ENCODE data around the gene RAP1B. TPM values are rescaled to one million over a fixed set of nuclear protein-coding genes. Genes with fewer than 3 reads are reported as not detected.

The RAP1B gene
- total and polyA plus RNA-seq, 2 of the 4 experiments (the other 2 are of a cell fraction) = 159 to 200 TPM

DNA sequence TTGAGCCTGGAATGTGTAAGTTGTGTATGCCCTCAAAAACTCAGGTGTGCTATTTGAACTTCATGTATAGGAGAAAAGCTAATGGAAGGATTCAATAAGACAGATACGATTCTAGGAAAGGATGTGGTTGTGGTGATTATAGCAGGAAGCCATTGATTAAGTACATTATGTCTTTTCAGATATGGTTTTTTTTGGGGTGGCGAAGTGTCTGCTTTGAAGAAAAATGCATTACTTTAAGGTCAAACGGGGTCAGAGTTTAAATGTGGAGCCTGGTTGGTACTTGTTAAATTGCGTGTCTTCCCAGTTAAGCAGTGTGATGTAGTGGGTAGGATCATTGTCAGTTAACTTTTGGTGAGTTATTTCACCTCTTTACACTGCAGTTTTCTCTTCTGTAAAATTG lies 63.1 kb downstream of the RAP1B start:
- H3K9ac ChIP-seq (ENCODE audit: low read depth, low read length) = no peak overlapping the region
- no peak overlapping the region for H2AFZ ChIP-seq (replicated peaks; ENCODE audit: low read length, poor library complexity)
- H3K27ac ChIP-seq (ENCODE audit: insufficient read depth, low read length) = no peak overlapping the region
- H3K56ac ChIP-seq (ENCODE audit: extremely low read depth, insufficient read depth, low read length) = no peak overlapping the region
- no peak overlapping the region for H2BK5ac ChIP-seq (ENCODE audit: low read depth, low read length, poor library complexity, severe bottlenecking)
- H2AK9ac ChIP-seq (replicated peaks; ENCODE audit: low read depth, low read length, poor library complexity) = no peak overlapping the region
- no peak overlapping the region for H4K91ac ChIP-seq (ENCODE audit: insufficient read depth, low read depth, low read length)
- ATAC-seq (ENCODE audit: low read depth) (no peak), DNase-seq (no peak)
- 67% methylated on average over 1 of the region's 4 CpGs; no CpG with 5 or more reads in 1 of the 2 experiments for WGBS, 2 experiments (ENCODE audit: extremely low coverage in 2 of 2, insufficient read length in 1 of 2)
- ChIA-PET POLR2A (ENCODE audit: unreplicated experiment) (no interaction called here), CTCF (no interaction called here)
- intact Hi-C loops (cut with micrococcal nuclease) = no loop called here
- H3K18ac ChIP-seq (ENCODE audit: low read depth, low read length) = no peak overlapping the region
- H3K4me2 ChIP-seq (ENCODE audit: low read depth, low read length) = no peak overlapping the region
- no peaks in the 10 kb centered on the region for H4K20me1 ChIP-seq (ENCODE audit: insufficient read depth, low read length)
- H3K14ac ChIP-seq (replicated peaks; ENCODE audit: low read depth, low read length) = no peak overlapping the region
- no peak overlapping the region for H2BK15ac ChIP-seq (ENCODE audit: low read depth, low read length)
- no peak overlapping the region for H2BK120ac ChIP-seq (ENCODE audit: low read depth, low read length)
- 0 out of 2 replicates have a peak, but pooled peaks cover 2% of the 10 kb centered on the region for H3K4me1 ChIP-seq (ENCODE audit: control insufficient read depth, insufficient read depth, low read length)
- H2BK20ac ChIP-seq (ENCODE audit: low read depth, low read length) = no peak overlapping the region
- H3K4ac ChIP-seq (ENCODE audit: low read depth, low read length) = no peak overlapping the region
- in situ Hi-C loops (cut with MboI; ENCODE audit: low sequenced_read_pairs) = no loop called here
- H3K9me1 ChIP-seq (ENCODE audit: insufficient read depth, low read length) = peaks cover 3% of the 10 kb centered on the region; the same call in 1 of the 2 replicates
- H3K36me3 ChIP-seq (ENCODE audit: control insufficient read depth, insufficient read depth, low read length) = no peaks in the 10 kb centered on the region
- H3K79me1 ChIP-seq (ENCODE audit: low read depth in 1 of 2, low read length in 2 of 2) = no peaks in the 10 kb centered on the region
- dilution Hi-C loops (cut with HindIII; ENCODE audit: low sequenced_read_pairs, unreplicated experiment) = no loop called here
- TF ChIP-seq BHLHE40 (IDR thresholded peaks at IDR 0.05; ENCODE audit: low read depth, low read length) = no peak
- TF ChIP-seq RFX5 (IDR thresholded peaks at IDR 0.05; ENCODE audit: low read depth, low read length) = no peak
- no peak for TF ChIP-seq RAD21 (IDR thresholded peaks at IDR 0.05; ENCODE audit: low read length)
- TF ChIP-seq FOS (IDR thresholded peaks at IDR 0.05; ENCODE audit: low read depth, low read length) = no peak
- TF ChIP-seq MAFK (IDR thresholded peaks at IDR 0.05; ENCODE audit: low read depth, low read length) = no peak
- TF ChIP-seq CEBPB (IDR thresholded peaks at IDR 0.05; ENCODE audit: low read depth, low read length) = no peak
- TF ChIP-seq, protein P1, sequence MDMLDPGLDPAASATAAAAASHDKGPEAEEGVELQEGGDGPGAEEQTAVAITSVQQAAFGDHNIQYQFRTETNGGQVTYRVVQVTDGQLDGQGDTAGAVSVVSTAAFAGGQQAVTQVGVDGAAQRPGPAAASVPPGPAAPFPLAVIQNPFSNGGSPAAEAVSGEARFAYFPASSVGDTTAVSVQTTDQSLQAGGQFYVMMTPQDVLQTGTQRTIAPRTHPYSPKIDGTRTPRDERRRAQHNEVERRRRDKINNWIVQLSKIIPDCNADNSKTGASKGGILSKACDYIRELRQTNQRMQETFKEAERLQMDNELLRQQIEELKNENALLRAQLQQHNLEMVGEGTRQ (IDR thresholded peaks at IDR 0.05; ENCODE audit: low read depth, low read length) = no peak
- TF ChIP-seq CHD1 (IDR thresholded peaks at IDR 0.05; ENCODE audit: low read depth, low read length) = no peak
- TF ChIP-seq ELK1 (IDR thresholded peaks at IDR 0.05; ENCODE audit: borderline replicate concordance, low read depth, low read length) = no peak
- TF ChIP-seq SMC3 (IDR thresholded peaks at IDR 0.05; ENCODE audit: low read depth, low read length) = no peak
- no peak for TF ChIP-seq CTCF (conservative IDR thresholded peaks at IDR 0.05; ENCODE audit: low read depth, low read length)
- no peak for TF ChIP-seq MAZ (IDR thresholded peaks at IDR 0.05; ENCODE audit: borderline replicate concordance, low read depth, low read length)
- no peak for TF ChIP-seq RCOR1 (IDR thresholded peaks at IDR 0.05; ENCODE audit: insufficient replicate concordance, low read length)
- no peak for TF ChIP-seq NFE2L2 (IDR thresholded peaks at IDR 0.05; ENCODE audit: low read depth, low read length)
- no peak for TF ChIP-seq POLR2A (IDR thresholded peaks at IDR 0.05; ENCODE audit: low read depth, low read length)
- TF ChIP-seq MXI1 (IDR thresholded peaks at IDR 0.05; ENCODE audit: borderline replicate concordance, low read depth, low read length) = no peak
- no TSS peak for BruUV-seq (replicated peaks)
- H3K27me3 ChIP-seq (ENCODE audit: control insufficient read depth, insufficient read depth, low read length) = no peaks in the 10 kb centered on the region
- H3K9me3 ChIP-seq (ENCODE audit: control insufficient read depth, insufficient read depth, low read length) = no peaks in the 10 kb centered on the region
- H3K23ac ChIP-seq (ENCODE audit: low read depth, low read length) = no peak overlapping the region
- H4K5ac ChIP-seq (ENCODE audit: low read depth, low read length) = no peak overlapping the region
- no peak overlapping the region for H3K4me3 ChIP-seq (ENCODE audit: insufficient read depth, low read depth, low read length)
- no peak overlapping the region for H2AK5ac ChIP-seq (ENCODE audit: low read depth, low read length)
- H4K8ac ChIP-seq (ENCODE audit: low read depth in 2 of 2, low read length in 2 of 2) = no peak overlapping the region

Measured in IMR-90 (cell line).